Loucy (cell line): ENCODE results near the gene NEK8.
"Not testable (repeated sequence)": the region's sequence is repeated elsewhere in the genome, so short reads cannot be mapped to it uniquely, and the experiment has no call there.

Experiments used
- H2AFZ ChIP-seq: fragments of 200-600 bp; sonication (generic); 2 replicates; pipeline ENCODE4 v1.6.0; 2016; ENCODE audit warnings: antibody characterized with exemption, mild to moderate bottlenecking, low read length, moderate library complexity
- H3F3A ChIP-seq: fragments of 200-600 bp; 2 replicates; pipeline ENCODE4 v1.6.0; 2016; ENCODE audit warnings: antibody characterized with exemption, low read depth, mild to moderate bottlenecking
- H3K27me3 ChIP-seq: fragments of 200-600 bp; sonication (generic); 2 replicates; pipeline ENCODE4 v1.6.1; 2014; ENCODE audit warnings: low read length, mild to moderate bottlenecking; ENCODE audit not compliant: insufficient read depth, poor library complexity, severe bottlenecking
- H3K36me3 ChIP-seq: fragments of 200-600 bp; sonication (generic); 2 replicates; pipeline ENCODE4 v1.6.1; 2016; ENCODE audit warnings: low read length; ENCODE audit not compliant: insufficient read depth
- H3K4me1 ChIP-seq: fragments of 200-600 bp; sonication (generic); 2 replicates; pipeline ENCODE4 v1.5.1; 2014; ENCODE audit warnings: low read length, mild to moderate bottlenecking; ENCODE audit not compliant: insufficient read depth, poor library complexity, severe bottlenecking
- H3K4me2 ChIP-seq: fragments of 200-600 bp; sonication (generic); 2 replicates; pipeline ENCODE4 v1.6.0; 2014; ENCODE audit warnings: antibody characterized with exemption, low read length, low read depth, mild to moderate bottlenecking; ENCODE audit not compliant: poor library complexity, severe bottlenecking
- H3K4me3 ChIP-seq: fragments of 200-600 bp; sonication (generic); 2 replicates; pipeline ENCODE4 v1.5.1; 2014; ENCODE audit warnings: low read length, mild to moderate bottlenecking, mixed read lengths; ENCODE audit not compliant: poor library complexity, severe bottlenecking
- H3K79me2 ChIP-seq: fragments of 200-600 bp; sonication (generic); 2 replicates; pipeline ENCODE4 v1.6.1; 2014; ENCODE audit warnings: low read length; ENCODE audit not compliant: insufficient read depth
- H3K9ac ChIP-seq: fragments of 200-600 bp; sonication (generic); 2 replicates; pipeline ENCODE4 v1.6.0; 2014; ENCODE audit warnings: mild to moderate bottlenecking, low read depth, low read length, moderate library complexity; ENCODE audit not compliant: poor library complexity, severe bottlenecking
- H3K9me2 ChIP-seq: fragments of 200-600 bp; sonication (generic); replicated peaks from 2 replicates; pipeline ENCODE4 v1.6.1; 2016; ENCODE audit warnings: low read depth, low read length, mixed read lengths
- H3K9me3 ChIP-seq: fragments of 200-600 bp; sonication (generic); 2 replicates; pipeline ENCODE4 v1.6.1; 2014; ENCODE audit warnings: mild to moderate bottlenecking, antibody characterized with exemption, low read length, low read depth; ENCODE audit not compliant: insufficient read depth
- H4K20me1 ChIP-seq: fragments of 200-600 bp; sonication (generic); 2 replicates; pipeline ENCODE4 v1.6.0; 2014; ENCODE audit warnings: antibody characterized with exemption, low read length, mild to moderate bottlenecking; ENCODE audit not compliant: insufficient read depth, poor library complexity, severe bottlenecking
- EZH2phosphoT487 ChIP-seq: fragments of 200-600 bp; IDR thresholded peaks from 2 replicates; pipeline ENCODE4 v1.6.1; 2018; ENCODE audit warnings: antibody characterized with exemption, mild to moderate bottlenecking, moderate library complexity, borderline replicate concordance
- TF ChIP-seq, protein P1 (sequence below): fragments of 200-600 bp; sonication (generic); conservative IDR thresholded peaks from 2 replicates; pipeline ENCODE4 v1.5.1; 2014; ENCODE audit warnings: mild to moderate bottlenecking, antibody characterized with exemption, low read length

NEK8 gene

DNA sequence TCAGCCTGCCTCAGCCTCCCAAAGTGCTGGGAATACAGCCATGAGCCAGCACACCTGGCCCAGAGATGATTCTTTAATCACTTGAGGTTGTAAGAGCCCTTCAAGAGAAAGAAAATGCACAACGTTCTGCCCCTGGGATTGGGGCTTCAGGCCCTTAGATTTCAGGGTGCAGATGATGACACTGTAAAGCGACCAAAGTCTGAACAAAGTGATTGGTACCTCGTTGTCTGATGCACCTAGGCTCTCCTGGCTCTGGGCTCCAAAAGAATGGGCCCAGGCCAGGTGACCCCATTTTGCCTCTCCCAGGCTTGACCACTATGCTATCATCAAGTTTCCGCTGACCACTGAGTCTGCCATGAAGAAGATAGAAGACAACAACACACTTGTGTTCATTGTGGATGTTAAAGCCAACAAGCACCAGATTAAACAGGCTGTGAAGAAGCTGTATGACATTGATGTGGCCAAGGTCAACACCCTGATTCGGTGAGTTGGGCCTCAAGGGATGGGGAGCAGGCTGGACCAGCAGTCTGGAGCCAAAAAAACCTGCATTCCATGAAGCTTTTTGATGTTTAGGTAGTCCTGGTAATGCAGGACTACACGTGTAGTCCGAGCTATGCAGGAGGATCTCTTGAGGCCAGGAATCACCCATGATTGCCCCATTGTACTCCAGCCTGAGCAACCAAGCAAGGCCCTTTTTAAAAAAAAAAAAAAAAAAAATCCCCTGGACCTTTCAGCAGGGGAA is 6.0 kb upstream of the NEK8 start:
- H3K36me3 ChIP-seq, result peaks cover 47% of the 10 kb centered on the region; the same call in 1 of the 2 replicates

DNA sequence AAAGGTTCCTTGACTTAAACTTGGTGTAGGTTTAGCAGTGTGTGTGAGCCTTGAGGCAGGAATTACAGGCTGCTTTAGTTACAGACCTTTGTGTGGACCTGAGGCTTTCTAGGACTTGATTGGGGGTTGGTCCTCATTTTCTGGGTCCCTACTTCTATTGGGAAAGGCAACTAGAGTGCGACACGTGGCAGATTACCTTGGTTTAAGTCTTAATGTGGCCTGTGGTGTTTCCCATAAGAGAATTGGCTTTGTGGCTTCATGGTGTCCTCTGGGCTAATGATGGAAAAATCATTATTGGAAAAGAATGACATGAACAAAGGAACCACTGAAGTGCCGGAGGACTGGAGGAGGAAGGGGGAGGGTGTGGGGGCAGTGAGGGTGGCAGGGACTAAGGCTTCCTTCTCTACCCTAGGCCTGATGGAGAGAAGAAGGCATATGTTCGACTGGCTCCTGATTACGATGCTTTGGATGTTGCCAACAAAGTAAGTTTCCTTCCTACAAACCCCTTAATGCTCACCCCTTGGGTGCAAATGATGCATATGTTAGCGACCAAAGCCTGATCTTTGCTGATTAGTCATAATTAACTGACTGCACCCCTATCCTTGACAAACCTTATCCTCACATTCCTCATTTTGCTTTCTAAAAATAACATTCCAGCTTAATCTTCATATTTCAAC is 5.3 kb upstream of the NEK8 start:
- peaks cover 48% of the 10 kb centered on the region for H4K20me1 ChIP-seq
- H3K4me2 ChIP-seq, result peak overlapping the region; percentile 99
- H3F3A ChIP-seq, result peaks cover 25% of the 10 kb centered on the region
- peaks cover 6% of the 10 kb centered on the region for H3K27me3 ChIP-seq
- H3K9me2 ChIP-seq, result no peaks in the 10 kb centered on the region
- no peaks in the 10 kb centered on the region for H3K9me3 ChIP-seq
- TF ChIP-seq, protein P1, sequence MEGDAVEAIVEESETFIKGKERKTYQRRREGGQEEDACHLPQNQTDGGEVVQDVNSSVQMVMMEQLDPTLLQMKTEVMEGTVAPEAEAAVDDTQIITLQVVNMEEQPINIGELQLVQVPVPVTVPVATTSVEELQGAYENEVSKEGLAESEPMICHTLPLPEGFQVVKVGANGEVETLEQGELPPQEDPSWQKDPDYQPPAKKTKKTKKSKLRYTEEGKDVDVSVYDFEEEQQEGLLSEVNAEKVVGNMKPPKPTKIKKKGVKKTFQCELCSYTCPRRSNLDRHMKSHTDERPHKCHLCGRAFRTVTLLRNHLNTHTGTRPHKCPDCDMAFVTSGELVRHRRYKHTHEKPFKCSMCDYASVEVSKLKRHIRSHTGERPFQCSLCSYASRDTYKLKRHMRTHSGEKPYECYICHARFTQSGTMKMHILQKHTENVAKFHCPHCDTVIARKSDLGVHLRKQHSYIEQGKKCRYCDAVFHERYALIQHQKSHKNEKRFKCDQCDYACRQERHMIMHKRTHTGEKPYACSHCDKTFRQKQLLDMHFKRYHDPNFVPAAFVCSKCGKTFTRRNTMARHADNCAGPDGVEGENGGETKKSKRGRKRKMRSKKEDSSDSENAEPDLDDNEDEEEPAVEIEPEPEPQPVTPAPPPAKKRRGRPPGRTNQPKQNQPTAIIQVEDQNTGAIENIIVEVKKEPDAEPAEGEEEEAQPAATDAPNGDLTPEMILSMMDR, result no peak
- TF ChIP-seq EZH2phosphoT487, result no peak
- peak overlapping the region; percentile 99 for H3K9ac ChIP-seq
- H3K36me3 ChIP-seq, result peaks cover 47% of the 10 kb centered on the region; the same call in 1 of the 2 replicates
- peak overlapping the region; percentile 98 for H3K4me3 ChIP-seq
- no peak overlapping the region for H2AFZ ChIP-seq
- H3K4me1 ChIP-seq, result peaks cover 27% of the 10 kb centered on the region
- peaks cover 39% of the 10 kb centered on the region for H3K79me2 ChIP-seq

More for the DNA sequence above, 6.0 kb upstream of the NEK8 start:
- Histone ChIP-seq H3K9ac (peak overlapping the region; percentile 99), H2AFZ (no peak overlapping the region), H3K4me3 (peak overlapping the region; percentile 98), H3K27me3 (peaks cover 6% of the 10 kb centered on the region), H3F3A (peaks cover 25% of the 10 kb centered on the region), H3K4me2 (peak overlapping the region; percentile 99), H4K20me1 (peaks cover 48% of the 10 kb centered on the region), H3K9me3 (no peaks in the 10 kb centered on the region), H3K9me2 (no peaks in the 10 kb centered on the region), H3K4me1 (peaks cover 25% of the 10 kb centered on the region), H3K79me2 (peaks cover 39% of the 10 kb centered on the region)
- TF ChIP-seq EZH2phosphoT487, result no peak
- TF ChIP-seq, protein P1, result no peak

DNA sequence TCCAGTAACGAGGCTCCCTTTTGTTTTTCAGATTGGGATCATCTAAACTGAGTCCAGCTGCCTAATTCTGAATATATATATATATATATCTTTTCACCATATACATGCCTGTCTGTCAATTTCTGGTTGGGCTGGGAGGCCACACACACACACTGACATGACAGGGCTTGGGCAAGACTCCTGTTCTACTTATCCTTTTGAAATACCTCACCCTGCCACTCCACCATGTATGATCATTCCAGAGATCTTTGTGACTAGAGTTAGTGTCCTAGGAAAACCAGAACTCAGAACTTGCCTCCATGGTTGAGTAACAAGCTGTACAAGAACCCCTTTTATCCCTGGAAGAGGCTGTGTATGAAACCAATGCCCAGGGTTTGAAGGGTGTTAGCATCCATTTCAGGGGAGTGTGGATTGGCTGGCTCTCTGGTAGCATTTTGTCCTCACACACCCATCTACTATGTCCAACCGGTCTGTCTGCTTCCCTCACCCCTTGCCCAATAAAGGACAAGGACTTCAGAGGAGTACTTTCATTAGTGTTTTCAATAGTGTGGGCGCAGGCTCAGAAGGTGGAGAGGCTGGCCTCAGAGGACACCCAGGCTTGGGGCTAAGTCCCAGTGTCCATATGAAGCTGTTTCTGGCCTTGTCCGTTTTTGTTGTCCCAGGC is 4.6 kb upstream of the NEK8 start:
- H3K9ac ChIP-seq, result not testable (repeated sequence)
- Histone ChIP-seq H3F3A (peaks cover 25% of the 10 kb centered on the region), H3K79me2 (peaks cover 39% of the 10 kb centered on the region)

More for the DNA sequence above, 4.6 kb upstream of the NEK8 start:
- peaks cover 47% of the 10 kb centered on the region; the same call in 1 of the 2 replicates for H3K36me3 ChIP-seq
- H3K4me2 ChIP-seq, H3K27me3 ChIP-seq, H2AFZ ChIP-seq, H3K4me3 ChIP-seq, H3K9me3 ChIP-seq, H3K9me2 ChIP-seq: not testable (repeated sequence)
- peaks cover 30% of the 10 kb centered on the region for H3K4me1 ChIP-seq
- peaks cover 48% of the 10 kb centered on the region for H4K20me1 ChIP-seq
